ENCODE results near the gene PCDH9.

- TF ChIP-seq HHEX (CRISPR knock-in tag; IDR thresholded peaks at IDR 0.05) (no peak), ZNF251 (CRISPR knock-in tag; IDR thresholded peaks at IDR 0.05) (no peak), CTCF (CRISPR knock-in tag; IDR thresholded peaks at IDR 0.05) (no peak), ZNF766 (CRISPR knock-in tag; IDR thresholded peaks at IDR 0.05; ENCODE audit: borderline replicate concordance) (no peak)
Measured at GRCh38 chr13:66410314-66410713, 819.8 kb downstream of the PCDH9 start.
